ENCODE results near the gene LARGE1.
A peak's percentile ranks its signal among the peaks of the same experiment; 100 is the strongest.

The LARGE1 gene

DNA sequence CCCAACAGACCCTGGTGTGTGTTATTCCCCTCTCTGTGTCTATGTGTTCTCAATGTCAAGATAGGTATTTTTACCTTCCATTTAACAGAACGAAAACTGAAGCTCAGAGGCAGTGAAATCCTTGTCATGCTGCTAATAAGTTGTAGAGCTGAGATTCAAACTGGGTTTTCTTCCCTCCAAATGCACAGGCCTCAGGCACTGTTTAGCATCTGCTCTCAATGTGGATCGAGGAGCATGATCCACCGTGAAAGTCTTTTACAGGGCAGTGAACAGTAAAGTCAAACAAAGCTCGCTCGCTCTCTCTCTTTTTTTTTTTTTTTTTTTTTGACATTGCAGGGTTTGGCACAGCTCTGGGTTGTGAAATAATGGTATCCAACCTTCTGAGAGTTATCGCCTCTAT is 461.1 kb downstream of the LARGE1 start:
- Histone ChIP-seq H3K18ac (ENCODE audit: low read length) (no peak overlapping the region), H3K27me3 (ENCODE audit: insufficient read depth, low read length) (no peaks in the 10 kb centered on the region), H3K36me3 (ENCODE audit: control insufficient read depth in 1 of 2, insufficient read depth in 2 of 2, low read length in 2 of 2) (no peaks in the 10 kb centered on the region), H4K91ac (ENCODE audit: low read depth, low read length) (no peak overlapping the region), H3K79me1 (ENCODE audit: low read length) (no peaks in the 10 kb centered on the region), H2AFZ (ENCODE audit: insufficient read depth, low read length, poor library complexity) (no peak overlapping the region), H2BK12ac (ENCODE audit: low read length) (no peak overlapping the region), H3K4me2 (ENCODE audit: low read length) (no peak overlapping the region), H3K23ac (ENCODE audit: low read length) (no peak overlapping the region), H3K9me3 (ENCODE audit: insufficient read depth, low read depth, low read length) (no peaks in the 10 kb centered on the region), H3K9ac (ENCODE audit: low read length) (no peak overlapping the region), H4K8ac (ENCODE audit: low read depth, low read length) (no peak overlapping the region), H2AK5ac (ENCODE audit: low read length) (no peak overlapping the region), H3K79me2 (ENCODE audit: control insufficient read depth, insufficient read depth, low read length, poor library complexity) (no peaks in the 10 kb centered on the region), H3K4me3 (ENCODE audit: low read depth, low read length) (no peak overlapping the region), H2BK120ac (ENCODE audit: insufficient read depth, low read length, poor library complexity) (no peak overlapping the region), H3K4me1 (ENCODE audit: control insufficient read depth in 1 of 2, insufficient read depth in 2 of 2, low read length in 2 of 2) (no peaks in the 10 kb centered on the region), H3K4ac (ENCODE audit: low read depth, low read length) (no peak overlapping the region), H4K12ac (ENCODE audit: low read depth, low read length) (no peak overlapping the region), H2BK5ac (ENCODE audit: low read depth, low read length, poor library complexity) (no peak overlapping the region), H3K14ac (ENCODE audit: low read length) (no peak overlapping the region), H3K27ac (ENCODE audit: low read depth, low read length) (no peak overlapping the region)
- WGBS (ENCODE audit: extremely low coverage, insufficient coverage, insufficient read length), result no CpG with 5 or more reads among the region's 6 CpGs
- no peak for DNase-seq

GRCh38 chr22:33456511-33456910 is 463.8 kb downstream of the LARGE1 start:
- no peaks in the 10 kb centered on the region for H3K36me3 ChIP-seq (ENCODE audit: control insufficient read depth in 1 of 2, insufficient read depth in 2 of 2, low read length in 2 of 2)
- no peak overlapping the region for H3K4me2 ChIP-seq (ENCODE audit: low read length)
- H3K79me2 ChIP-seq (ENCODE audit: control insufficient read depth, insufficient read depth, low read length, poor library complexity), result no peaks in the 10 kb centered on the region
- no peak overlapping the region for H4K12ac ChIP-seq (ENCODE audit: low read depth, low read length)
- H3K27me3 ChIP-seq (ENCODE audit: insufficient read depth, low read length), result no peaks in the 10 kb centered on the region
- no peak overlapping the region for H2BK5ac ChIP-seq (ENCODE audit: low read depth, low read length, poor library complexity)
- H3K14ac ChIP-seq (ENCODE audit: low read length), result no peak overlapping the region
- no peak overlapping the region for H3K4me3 ChIP-seq (ENCODE audit: low read depth, low read length)
- no peak overlapping the region for H3K23ac ChIP-seq (ENCODE audit: low read length)
- H3K18ac ChIP-seq (ENCODE audit: low read length), result no peak overlapping the region
- no peaks in the 10 kb centered on the region for H3K79me1 ChIP-seq (ENCODE audit: low read length)
- H2BK120ac ChIP-seq (ENCODE audit: insufficient read depth, low read length, poor library complexity), result no peak overlapping the region
- H3K4ac ChIP-seq (ENCODE audit: low read depth, low read length), result no peak overlapping the region
- no peaks in the 10 kb centered on the region for H3K9me3 ChIP-seq (ENCODE audit: insufficient read depth, low read depth, low read length)
- H3K9ac ChIP-seq (ENCODE audit: low read length), result no peak overlapping the region
- H3K27ac ChIP-seq (ENCODE audit: low read depth, low read length), result no peak overlapping the region
- no peak overlapping the region for H2AK5ac ChIP-seq (ENCODE audit: low read length)
- no peak overlapping the region for H4K91ac ChIP-seq (ENCODE audit: low read depth, low read length)
- no peak overlapping the region for H2AFZ ChIP-seq (ENCODE audit: insufficient read depth, low read length, poor library complexity)
- DNase-seq, result peak in 1 of 2 donors; percentile 4
- H2BK12ac ChIP-seq (ENCODE audit: low read length), result no peak overlapping the region
- no peak overlapping the region for H4K8ac ChIP-seq (ENCODE audit: low read depth, low read length)
- WGBS (ENCODE audit: extremely low coverage, insufficient coverage, insufficient read length), result no CpG with 5 or more reads among the region's 1 CpG
- H3K4me1 ChIP-seq (ENCODE audit: control insufficient read depth in 1 of 2, insufficient read depth in 2 of 2, low read length in 2 of 2), result no peaks in the 10 kb centered on the region

GRCh38 chr22:33455036-33455435 is 465.2 kb downstream of the LARGE1 start:
- H3K9me3 ChIP-seq (ENCODE audit: insufficient read depth, low read depth, low read length), result no peaks in the 10 kb centered on the region
- no peak overlapping the region for H3K18ac ChIP-seq (ENCODE audit: low read length)
- H3K4me3 ChIP-seq (ENCODE audit: low read depth, low read length), result no peak overlapping the region
- no peak overlapping the region for H4K12ac ChIP-seq (ENCODE audit: low read depth, low read length)
- no peaks in the 10 kb centered on the region for H3K79me1 ChIP-seq (ENCODE audit: low read length)
- no peak overlapping the region for H2BK12ac ChIP-seq (ENCODE audit: low read length)
- H2BK5ac ChIP-seq (ENCODE audit: low read depth, low read length, poor library complexity), result no peak overlapping the region
- H3K4me2 ChIP-seq (ENCODE audit: low read length), result no peak overlapping the region
- no peak overlapping the region for H4K8ac ChIP-seq (ENCODE audit: low read depth, low read length)
- H2AK5ac ChIP-seq (ENCODE audit: low read length), result no peak overlapping the region
- no peak overlapping the region for H3K27ac ChIP-seq (ENCODE audit: low read depth, low read length)
- H3K9ac ChIP-seq (ENCODE audit: low read length), result no peak overlapping the region
- no peaks in the 10 kb centered on the region for H3K27me3 ChIP-seq (ENCODE audit: insufficient read depth, low read length)
- no peak overlapping the region for H2BK120ac ChIP-seq (ENCODE audit: insufficient read depth, low read length, poor library complexity)
- no peak overlapping the region for H3K14ac ChIP-seq (ENCODE audit: low read length)
- no peak overlapping the region for H2AFZ ChIP-seq (ENCODE audit: insufficient read depth, low read length, poor library complexity)
- DNase-seq, result no peak
- no peak overlapping the region for H3K23ac ChIP-seq (ENCODE audit: low read length)
- H3K4ac ChIP-seq (ENCODE audit: low read depth, low read length), result no peak overlapping the region
- H3K36me3 ChIP-seq (ENCODE audit: control insufficient read depth in 1 of 2, insufficient read depth in 2 of 2, low read length in 2 of 2), result no peaks in the 10 kb centered on the region
- no peaks in the 10 kb centered on the region for H3K4me1 ChIP-seq (ENCODE audit: control insufficient read depth in 1 of 2, insufficient read depth in 2 of 2, low read length in 2 of 2)
- H3K79me2 ChIP-seq (ENCODE audit: control insufficient read depth, insufficient read depth, low read length, poor library complexity), result no peaks in the 10 kb centered on the region
- H4K91ac ChIP-seq (ENCODE audit: low read depth, low read length), result no peak overlapping the region
- WGBS (ENCODE audit: extremely low coverage, insufficient coverage, insufficient read length), result no CpG with 5 or more reads among the region's 1 CpG

GRCh38 chr22:33451866-33452469 is 468.3 kb downstream of the LARGE1 start:
- Histone ChIP-seq H3K4ac (ENCODE audit: low read depth, low read length) (no peak overlapping the region), H4K12ac (ENCODE audit: low read depth, low read length) (no peak overlapping the region), H3K4me1 (ENCODE audit: control insufficient read depth in 1 of 2, insufficient read depth in 2 of 2, low read length in 2 of 2) (no peaks in the 10 kb centered on the region), H2AK5ac (ENCODE audit: low read length) (no peak overlapping the region), H3K9me3 (ENCODE audit: insufficient read depth, low read depth, low read length) (no peaks in the 10 kb centered on the region), H4K91ac (ENCODE audit: low read depth, low read length) (no peak overlapping the region), H2BK120ac (ENCODE audit: insufficient read depth, low read length, poor library complexity) (no peak overlapping the region), H3K27me3 (ENCODE audit: insufficient read depth, low read length) (no peaks in the 10 kb centered on the region), H3K14ac (ENCODE audit: low read length) (no peak overlapping the region), H3K27ac (ENCODE audit: low read depth, low read length) (no peak overlapping the region), H3K4me2 (ENCODE audit: low read length) (no peak overlapping the region), H3K36me3 (ENCODE audit: control insufficient read depth in 1 of 2, insufficient read depth in 2 of 2, low read length in 2 of 2) (no peaks in the 10 kb centered on the region), H2BK5ac (ENCODE audit: low read depth, low read length, poor library complexity) (no peak overlapping the region), H2BK12ac (ENCODE audit: low read length) (no peak overlapping the region), H3K18ac (ENCODE audit: low read length) (no peak overlapping the region), H4K8ac (ENCODE audit: low read depth, low read length) (no peak overlapping the region), H3K79me2 (ENCODE audit: control insufficient read depth, insufficient read depth, low read length, poor library complexity) (no peaks in the 10 kb centered on the region), H3K79me1 (ENCODE audit: low read length) (no peaks in the 10 kb centered on the region), H3K4me3 (ENCODE audit: low read depth, low read length) (no peak overlapping the region), H2AFZ (ENCODE audit: insufficient read depth, low read length, poor library complexity) (no peak overlapping the region), H3K9ac (ENCODE audit: low read length) (no peak overlapping the region), H3K23ac (ENCODE audit: low read length) (peak overlapping the region; percentile 48)
- no peak for DNase-seq
- WGBS (ENCODE audit: extremely low coverage, insufficient coverage, insufficient read length), result no CpG with 5 or more reads among the region's 6 CpGs
